Medulla oblongata (tissue), 1 donor: ENCODE measurements around the gene NAT14.
A peak's percentile ranks its signal among the peaks of the same experiment; 100 is the strongest.

Source experiments
- DNase-seq: peaks from one replicate; pipeline ENCODE4 v3.0.0-alpha.2; 2015; ENCODE audit errors: extremely low spot score

The NAT14 gene

GRCh38 chr19:55471266-55471665, 13.7 kb upstream of the NAT14 start:
- DNase-seq = no peak

DNA sequence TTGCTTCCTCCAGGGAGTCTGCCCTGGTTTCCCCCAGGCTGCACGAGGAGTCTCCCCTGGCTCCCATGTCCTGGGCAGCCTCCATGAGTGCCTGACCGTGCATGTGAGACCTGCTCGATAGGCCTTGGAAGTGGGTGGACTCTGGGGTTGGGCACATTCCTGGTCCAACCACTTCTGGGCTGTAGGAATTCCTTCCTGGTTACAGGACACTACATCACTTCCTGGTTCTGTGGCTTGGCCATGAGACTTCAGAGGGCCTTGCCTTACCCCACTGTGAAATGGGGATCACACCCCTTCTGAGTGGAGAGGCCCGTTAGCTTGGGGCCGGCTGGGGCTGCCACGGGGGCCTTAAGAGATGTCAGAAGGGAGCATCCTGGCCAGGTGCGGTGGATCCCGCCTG, 12.5 kb upstream of the NAT14 start:
- DNase-seq = no peak

- DNase-seq = no peak
Measured at GRCh38 chr19:55473225-55474012, 11.6 kb upstream of the NAT14 start.

DNA sequence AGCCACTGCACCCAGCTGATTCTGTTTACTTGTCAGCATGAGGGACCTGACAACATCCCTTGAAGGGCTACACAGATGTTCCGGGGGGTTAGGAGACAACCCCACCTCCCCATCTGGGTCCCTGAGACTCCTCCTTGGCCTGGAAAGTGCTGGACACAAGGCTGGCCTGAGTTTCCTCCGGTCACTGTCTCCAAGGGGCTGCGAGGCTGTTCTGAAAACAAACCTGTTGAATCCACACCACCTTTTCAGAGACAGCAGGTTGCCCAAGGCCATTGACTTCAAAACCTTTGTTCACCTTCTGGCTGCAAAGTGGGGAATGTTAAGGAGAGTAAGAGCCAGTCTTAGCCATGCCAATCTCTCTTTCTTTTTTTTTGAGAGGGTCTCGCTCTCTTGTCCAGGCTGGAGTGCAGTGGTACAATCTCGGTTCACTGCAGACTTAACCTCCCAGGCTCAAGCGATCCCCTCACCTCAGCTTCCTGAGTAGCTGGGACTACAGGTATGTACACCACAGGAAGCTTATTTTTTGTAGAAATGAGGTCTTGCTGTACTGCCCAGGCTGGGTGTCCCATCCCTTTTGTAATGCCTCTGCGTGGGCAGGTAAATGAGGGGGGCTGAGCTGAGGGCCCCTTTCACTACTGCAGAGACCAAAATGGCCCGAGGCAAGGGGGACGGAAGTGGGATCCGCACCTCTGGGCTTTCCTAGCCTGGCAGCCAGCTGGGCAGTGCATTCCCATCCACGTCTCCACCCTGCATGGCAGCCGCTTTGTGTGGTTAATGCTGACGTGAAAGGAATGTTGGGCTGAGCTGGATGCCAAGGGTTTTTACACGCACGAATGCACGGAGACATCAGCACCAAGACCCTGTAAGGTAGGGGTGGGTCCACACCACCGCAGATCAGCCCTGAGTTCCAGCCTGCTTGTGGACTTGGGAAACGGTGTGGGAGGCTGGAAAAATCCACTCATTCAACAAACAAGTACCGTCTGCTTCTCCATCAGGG, 10.4 kb upstream of the NAT14 start:
- no peak for DNase-seq

DNA sequence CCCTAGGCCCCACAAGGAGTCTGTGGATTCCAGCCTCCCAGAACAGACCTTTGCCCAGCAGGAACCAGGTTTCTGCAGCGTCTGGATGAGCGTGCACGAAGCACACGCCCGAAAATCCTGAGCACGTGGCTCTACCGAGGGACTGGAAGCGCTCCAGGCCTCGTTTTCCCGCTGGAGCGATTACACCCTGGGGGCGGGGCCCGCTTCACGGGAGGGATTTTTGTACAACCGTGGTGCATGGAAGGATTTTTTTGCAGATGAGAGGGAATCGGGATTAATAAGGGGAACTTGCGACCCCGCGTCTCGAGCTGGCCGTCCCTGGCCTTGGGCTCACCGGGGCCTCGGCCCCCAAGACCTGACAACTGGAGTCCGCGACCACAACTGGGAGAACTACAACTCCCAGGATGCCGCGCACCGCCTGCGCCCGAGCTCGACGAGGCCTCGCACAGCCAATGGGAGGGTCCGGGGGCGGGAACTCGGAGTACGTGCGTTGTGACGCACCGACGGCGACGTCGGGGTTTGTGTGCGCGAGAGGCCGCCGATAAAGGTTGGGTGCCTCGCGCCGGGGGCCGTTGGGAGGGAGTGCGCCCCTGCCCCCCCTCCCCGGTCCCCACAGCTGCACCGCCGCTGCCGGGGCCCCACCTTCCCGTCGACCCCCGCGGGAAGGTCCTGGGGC, 8.8 kb upstream of the NAT14 start, which contains the start of gene ZNF628:
Gene ZNF628, plus strand, starts transcription at position 518 of the 676 bp plus-strand sequence. CDS start 3,294 bp downstream, outside the sequence.
- DNase-seq = peak; percentile 99

- DNase-seq = no peak
Measured at GRCh38 chr19:55477905-55478304, 7.1 kb upstream of the NAT14 start.

DNA sequence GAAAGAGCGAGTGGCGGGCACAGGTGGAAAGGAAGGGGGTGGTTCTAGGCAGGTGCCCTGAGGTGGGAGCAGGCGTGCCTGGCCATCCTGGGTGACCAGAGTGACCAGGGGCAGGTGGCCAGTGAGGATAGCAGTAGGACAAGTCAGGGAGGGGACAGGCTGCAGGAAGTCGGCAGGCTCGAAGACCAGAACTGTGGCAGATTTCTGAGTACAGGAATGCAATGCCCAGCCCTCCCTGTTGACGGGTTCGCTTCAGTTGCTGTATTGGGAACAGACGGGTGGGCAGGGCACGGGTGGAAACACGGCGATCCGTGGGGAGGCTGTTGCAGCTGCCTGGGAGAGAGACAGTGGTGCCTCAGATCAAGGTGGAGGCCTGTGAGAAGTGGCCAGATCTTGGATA, 6.6 kb upstream of the NAT14 start:
- DNase-seq = no peak

- no peak for DNase-seq
Measured at GRCh38 chr19:55479045-55479444, 5.9 kb upstream of the NAT14 start.

DNA sequence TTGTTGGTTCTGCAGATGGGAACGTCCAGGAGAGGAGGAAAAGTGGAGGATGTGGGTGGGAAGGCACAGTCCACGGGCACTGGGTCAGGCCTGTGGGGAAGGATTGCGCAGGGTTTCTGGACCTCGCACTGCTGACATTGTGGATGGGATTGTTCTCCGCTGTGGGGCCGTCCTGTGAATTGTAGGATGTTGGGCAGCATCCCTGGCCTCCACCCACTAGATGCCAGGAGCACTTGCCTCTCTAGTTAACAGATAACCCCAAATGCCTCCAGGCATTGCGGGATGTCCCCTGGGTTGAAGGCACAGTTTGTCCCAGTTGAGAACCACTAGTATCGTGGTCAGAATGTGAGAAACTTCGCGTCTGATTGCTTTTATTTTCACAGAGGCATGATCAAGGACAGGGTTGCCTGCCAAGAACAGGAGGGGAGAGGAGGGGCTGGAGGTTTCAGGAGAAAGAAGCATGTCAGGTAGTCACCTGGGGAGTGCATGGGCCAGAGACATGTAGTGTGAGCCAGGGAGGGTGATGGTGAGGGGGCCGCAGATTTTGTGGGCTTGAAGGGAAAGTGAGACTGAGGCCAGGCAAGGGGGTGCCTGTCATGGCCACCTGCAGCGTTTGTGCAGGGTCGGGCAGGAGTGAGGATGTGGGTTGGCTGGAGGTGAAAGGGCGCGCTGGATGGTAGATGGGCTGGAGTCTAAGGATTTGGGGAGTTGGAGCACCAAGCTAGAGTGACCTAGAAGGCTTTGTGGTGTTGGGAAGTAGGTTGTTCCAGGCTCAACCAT, 5.3 kb upstream of the NAT14 start:
- no peak for DNase-seq

- DNase-seq = no peak
Measured at GRCh38 chr19:55481148-55481793, 3.7 kb upstream of the NAT14 start.

- no peak for DNase-seq
Measured at GRCh38 chr19:55481794-55482155, 3.2 kb upstream of the NAT14 start.

DNA sequence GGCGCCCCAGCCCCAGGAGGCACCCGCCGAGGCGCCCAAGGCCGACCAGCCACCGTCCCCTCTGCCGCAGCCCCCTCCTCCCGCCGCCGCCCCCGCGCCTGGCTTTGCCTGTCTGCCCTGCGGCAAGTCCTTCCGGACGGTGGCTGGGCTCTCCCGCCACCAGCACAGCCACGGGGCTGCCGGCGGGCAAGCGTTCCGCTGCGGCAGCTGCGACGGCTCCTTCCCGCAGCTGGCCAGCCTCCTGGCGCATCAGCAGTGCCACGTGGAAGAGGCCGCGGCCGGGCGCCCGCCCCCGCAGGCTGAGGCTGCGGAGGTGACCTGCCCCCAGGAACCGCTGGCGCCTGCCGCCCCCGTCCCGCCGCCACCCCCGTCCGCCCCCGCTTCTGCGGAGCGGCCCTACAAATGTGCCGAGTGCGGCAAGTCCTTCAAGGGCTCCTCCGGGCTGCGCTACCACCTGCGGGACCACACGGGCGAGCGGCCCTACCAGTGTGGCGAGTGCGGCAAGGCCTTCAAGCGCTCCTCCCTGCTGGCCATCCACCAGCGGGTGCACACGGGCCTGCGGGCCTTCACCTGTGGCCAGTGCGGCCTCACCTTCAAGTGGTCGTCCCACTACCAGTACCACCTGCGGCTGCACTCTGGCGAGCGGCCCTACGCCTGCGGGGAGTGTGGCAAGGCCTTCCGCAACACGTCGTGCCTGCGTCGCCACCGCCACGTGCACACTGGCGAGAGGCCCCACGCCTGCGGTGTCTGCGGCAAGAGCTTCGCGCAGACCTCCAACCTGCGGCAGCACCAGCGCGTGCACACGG, 2.6 kb upstream of the NAT14 start:
- DNase-seq = no peak

DNA sequence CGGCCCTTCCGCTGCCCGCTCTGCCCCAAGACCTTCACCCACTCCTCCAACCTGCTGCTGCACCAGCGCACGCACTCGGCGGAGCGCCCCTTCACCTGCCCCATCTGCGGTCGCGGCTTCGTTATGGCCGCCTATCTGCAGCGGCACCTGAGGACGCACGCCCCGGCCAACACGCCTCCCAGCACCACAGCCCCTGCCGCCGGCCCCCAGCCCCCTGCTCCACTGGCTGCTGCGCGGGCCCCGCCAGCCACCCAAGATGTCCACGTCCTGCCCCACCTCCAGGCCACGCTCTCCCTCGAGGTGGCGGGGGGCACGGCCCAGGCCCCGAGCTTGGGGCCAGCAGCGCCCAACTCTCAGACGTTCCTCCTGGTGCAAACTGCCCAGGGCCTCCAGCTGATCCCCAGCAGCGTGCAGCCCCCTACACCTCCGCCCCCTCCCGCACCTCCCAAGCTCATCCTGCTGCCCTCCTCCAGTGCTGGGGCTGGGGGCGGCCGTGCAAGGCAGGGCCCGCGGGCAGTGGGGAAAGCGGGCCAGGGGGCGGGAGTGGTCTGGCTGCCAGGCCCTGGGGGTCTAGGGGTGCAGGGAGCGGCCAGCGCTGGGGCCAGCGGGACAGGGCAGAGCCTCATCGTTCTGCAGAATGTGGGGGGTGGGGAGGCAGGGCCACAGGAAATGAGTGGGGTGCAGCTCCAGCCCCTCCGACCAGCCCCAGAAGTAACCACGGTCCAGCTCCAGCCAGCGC, 1.9 kb upstream of the NAT14 start:
- no peak for DNase-seq

DNA sequence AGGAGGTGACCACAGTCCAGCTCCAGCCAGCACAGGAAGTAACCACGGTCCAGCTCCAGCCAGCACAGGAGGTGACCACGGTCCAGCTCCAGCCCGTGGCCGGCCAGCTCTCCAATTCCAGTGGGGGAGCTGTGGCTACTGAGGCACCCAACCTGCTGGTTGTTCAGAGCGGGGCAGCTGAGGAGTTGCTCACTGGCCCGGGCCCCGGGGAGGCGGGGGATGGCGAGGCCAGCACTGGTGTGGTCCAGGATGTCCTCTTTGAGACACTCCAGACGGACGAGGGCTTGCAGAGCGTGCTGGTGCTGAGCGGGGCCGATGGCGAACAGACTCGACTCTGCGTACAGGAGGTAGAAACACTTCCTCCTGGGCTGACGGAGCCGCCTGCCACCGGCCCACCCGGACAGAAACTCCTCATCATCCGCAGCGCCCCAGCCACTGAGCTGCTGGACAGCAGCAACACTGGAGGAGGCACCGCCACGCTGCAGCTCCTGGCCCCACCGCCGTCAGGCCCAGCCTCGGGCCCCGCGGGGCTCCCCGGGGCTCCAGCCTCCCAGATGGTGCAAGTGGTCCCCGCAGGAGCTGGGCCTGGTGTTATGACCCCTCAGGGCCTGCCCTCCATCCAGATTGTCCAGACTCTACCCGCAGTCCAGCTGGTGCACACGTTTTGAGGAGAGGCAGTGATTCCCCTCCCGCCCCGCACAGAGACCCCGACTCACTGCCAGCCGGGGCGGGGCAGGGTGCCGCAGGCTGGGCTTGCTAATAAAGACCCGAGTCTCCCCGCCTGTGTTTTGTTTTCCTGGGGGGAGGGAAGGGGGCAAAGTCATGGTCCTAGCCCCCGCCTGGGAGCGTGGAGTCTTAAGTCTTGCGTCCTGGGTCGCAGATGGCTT, 1.0 kb upstream of the NAT14 start:
- no peak for DNase-seq

- no peak for DNase-seq
Measured at GRCh38 chr19:55485439-55486011, 537 bp downstream of the NAT14 start.

- no peak for DNase-seq
Measured at GRCh38 chr19:55486043-55486970, 1.3 kb downstream of the NAT14 start.
